Subcutaneous abdominal adipose tissue (tissue), 5 donors: ENCODE results near the gene PNLIPRP3.
"Not testable (repeated sequence)": the region's sequence is repeated elsewhere in the genome, so short reads cannot be mapped to it uniquely, and the experiment has no call there.

Experiments
- H3K27ac ChIP-seq: one replicate; pipeline ENCODE4 v1.7.0; 2013; ENCODE audit warnings: low read depth, mild to moderate bottlenecking, inconsistent platforms, low read length, moderate library complexity
- H3K27me3 ChIP-seq, 5 donors: one replicate each; pipeline ENCODE4 v1.7.0; 2013; ENCODE audit warnings: low read length in 5 of 5, inconsistent platforms in 1 of 5; ENCODE audit not compliant: control insufficient read depth in 5 of 5, insufficient read depth in 4 of 5
- H3K36me3 ChIP-seq, 5 donors: one replicate each; pipeline ENCODE4 v1.7.0; 2013; ENCODE audit warnings: low read length in 5 of 5; ENCODE audit not compliant: control insufficient read depth in 5 of 5, insufficient read depth in 5 of 5
- H3K4me1 ChIP-seq, 5 donors: one replicate each; pipeline ENCODE4 v1.7.0; 2013; ENCODE audit warnings: low read length in 5 of 5, mild to moderate bottlenecking in 3 of 5, moderate library complexity in 1 of 5; ENCODE audit not compliant: control insufficient read depth in 5 of 5, insufficient read depth in 5 of 5
- H3K4me3 ChIP-seq, 5 donors: one replicate each; pipeline ENCODE4 v1.7.0; 2013; ENCODE audit warnings: low read length in 5 of 5, low read depth in 1 of 5
- H3K9ac ChIP-seq, 5 donors: one replicate each; pipeline ENCODE4 v1.7.0; 2013; ENCODE audit warnings: low read length in 5 of 5, mild to moderate bottlenecking in 4 of 5, moderate library complexity in 3 of 5
- H3K9me3 ChIP-seq, 5 donors: one replicate each; pipeline ENCODE4 v1.7.0; 2013; ENCODE audit warnings: low read length in 5 of 5; ENCODE audit not compliant: control insufficient read depth in 5 of 5
- donor health status: healthy.
- donor health status: healthy.
- donor health status: healthy.
- donor health status: healthy.
- donor health status: healthy.

Gene PNLIPRP3

DNA sequence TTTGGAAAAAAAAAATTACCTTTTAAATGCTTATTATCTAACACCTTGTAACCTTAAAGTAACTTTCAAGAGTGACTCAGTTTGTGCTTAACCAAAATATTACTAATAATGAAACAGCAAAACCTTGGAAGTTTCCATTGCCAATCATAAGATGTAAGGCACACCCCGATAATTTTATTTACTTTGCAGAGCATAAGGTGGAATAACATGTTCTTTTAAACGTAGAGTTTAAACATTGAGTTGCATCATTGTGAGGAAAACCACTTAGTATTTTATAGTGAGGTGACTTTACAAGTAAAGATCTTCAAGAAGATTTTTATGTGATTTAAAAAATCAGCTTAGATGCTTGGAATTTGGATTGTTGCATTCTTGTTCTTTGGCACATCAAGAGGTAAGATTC lies at the start of gene PNLIPRP3:
TSS of gene PNLIPRP3 (plus strand) at position 177 of the 400 bp plus-strand sequence. CDS start at position 343, 166 bp downstream.
- Histone ChIP-seq H3K4me1 (peaks cover 0 to 18% (median 4%) of the 10 kb centered on the region in 5 donors), H3K27ac (no peak within 1 kb of the TSS), H3K9me3 (no peaks in the 10 kb centered on the region), H3K36me3 (no peaks in the 10 kb centered on the region), H3K27me3 (no peaks in the 10 kb centered on the region), H3K4me3 (no peak within 1 kb of the TSS), H3K9ac (no peak within 1 kb of the TSS)

DNA sequence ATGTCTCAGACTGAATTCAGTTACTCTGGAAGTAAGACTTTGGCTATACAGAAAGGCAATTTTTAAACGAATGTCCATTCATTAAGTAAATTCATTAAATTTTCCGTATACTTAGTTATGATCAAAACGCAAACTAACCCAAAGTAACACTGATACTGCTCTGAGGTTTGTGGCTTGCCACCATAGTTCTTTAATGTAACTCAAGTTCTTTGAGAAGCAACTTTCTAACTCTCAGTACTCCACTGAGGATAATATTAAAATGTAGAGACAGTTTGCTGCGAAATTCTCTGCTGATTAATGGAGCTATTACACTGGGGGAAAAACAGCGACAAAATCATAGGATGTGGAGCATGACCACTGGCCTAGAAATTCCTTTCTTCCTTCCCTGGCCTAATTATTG lies 45.4 kb upstream of the PNLIPRP3 start:
- H3K36me3 ChIP-seq = no peaks in the 10 kb centered on the region
- no peak overlapping the region for H3K27ac ChIP-seq
- H3K4me1 ChIP-seq = no peaks in the 10 kb centered on the region
- no peak overlapping the region for H3K9ac ChIP-seq
- no peaks in the 10 kb centered on the region for H3K9me3 ChIP-seq
- H3K27me3 ChIP-seq = no peaks in the 10 kb centered on the region
- no peak overlapping the region for H3K4me3 ChIP-seq

DNA sequence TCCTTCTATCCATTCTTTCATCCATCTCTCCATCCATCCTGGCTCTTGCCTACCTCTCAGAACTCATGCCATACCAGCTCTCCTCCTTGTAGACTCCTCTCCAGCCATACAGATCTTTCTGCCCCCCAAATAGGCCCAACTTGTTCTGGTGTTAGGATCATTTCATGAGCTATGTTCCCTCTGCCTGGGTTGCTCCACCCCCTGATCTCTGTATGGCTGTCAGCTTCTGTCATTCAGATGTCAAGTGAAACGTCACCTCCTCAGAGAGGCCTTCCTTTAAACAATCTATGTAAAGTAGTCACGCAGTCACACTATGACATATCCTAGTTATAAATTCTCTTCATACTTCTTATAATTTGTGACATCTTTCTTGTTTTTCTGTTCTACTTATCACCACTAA lies 42.3 kb upstream of the PNLIPRP3 start:
- Histone ChIP-seq H3K27me3 (no peaks in the 10 kb centered on the region), H3K27ac (no peak overlapping the region), H3K36me3 (no peaks in the 10 kb centered on the region)

DNA sequence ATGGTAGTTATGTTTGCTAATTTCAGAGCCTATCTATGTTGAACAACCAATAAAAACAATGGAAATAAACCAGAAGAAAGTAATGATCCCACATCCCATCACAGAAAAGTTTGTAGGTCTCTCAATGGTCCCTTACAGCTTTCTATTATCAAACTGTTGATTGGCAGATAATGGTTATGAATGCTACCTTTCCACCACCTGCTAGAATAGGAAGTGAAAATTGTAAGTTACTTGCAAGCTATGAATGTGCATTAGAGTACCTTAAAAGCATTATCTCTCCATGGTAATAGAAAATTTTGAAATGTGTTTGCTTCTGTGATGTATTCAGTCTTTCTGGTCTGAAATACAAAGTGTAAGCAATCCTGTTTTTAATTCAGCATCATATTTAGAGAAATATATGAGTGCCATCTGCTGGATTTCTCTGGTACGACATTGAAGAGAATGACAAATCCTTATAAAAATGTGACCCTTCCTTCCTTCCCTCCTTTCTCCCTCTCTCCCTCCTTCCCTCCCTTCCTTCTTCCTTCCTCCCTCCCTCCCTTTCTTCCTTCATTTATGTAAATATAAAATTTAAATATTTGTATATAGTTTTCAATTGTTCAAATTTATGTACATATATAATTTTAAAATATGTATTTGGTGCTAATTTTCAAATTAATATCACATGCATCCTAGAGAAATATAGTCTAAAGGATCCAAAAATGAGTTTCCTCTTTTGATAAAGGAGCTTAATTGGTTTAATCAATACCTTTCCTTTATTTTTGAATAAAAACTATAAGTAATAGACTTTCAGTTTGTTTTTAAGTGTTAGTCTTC lies 41.4 kb upstream of the PNLIPRP3 start:
- Histone ChIP-seq H3K27me3 (no peaks in the 10 kb centered on the region), H3K4me1 (no peaks in the 10 kb centered on the region)

More for the DNA sequence above, 42.3 kb upstream of the PNLIPRP3 start:
- Histone ChIP-seq H3K9ac (no peak overlapping the region), H3K9me3 (no peaks in the 10 kb centered on the region), H3K4me1 (no peaks in the 10 kb centered on the region), H3K4me3 (no peak overlapping the region)

DNA sequence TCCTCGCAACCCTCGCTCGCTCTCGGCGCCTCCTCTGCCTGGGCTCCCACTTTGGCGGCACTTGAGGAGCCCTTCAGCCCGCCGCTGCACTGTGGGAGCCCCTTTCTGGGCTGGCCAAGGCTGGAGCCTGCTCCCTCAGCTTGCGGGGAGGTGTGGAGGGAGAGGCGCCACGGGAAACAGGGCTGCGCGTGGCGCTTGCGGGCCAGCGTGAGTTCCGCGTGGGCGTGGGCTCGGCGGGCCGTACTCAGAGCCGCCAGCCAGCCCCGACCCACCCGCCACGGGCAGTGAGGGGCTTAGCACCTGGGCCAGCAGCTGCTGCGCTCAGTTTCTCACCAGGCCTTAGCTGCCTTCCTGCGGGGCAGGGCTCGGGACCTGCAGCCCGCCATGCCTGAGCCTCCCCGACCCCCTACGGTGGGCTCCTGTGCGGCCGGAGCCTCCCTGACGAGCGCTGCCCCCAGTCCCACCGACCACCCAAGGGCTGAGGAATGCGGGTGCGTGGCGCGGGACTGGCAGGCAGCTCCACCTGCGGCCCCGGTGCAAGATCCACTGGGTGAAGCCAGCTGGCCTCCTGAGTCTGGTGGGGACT lies 34.3 kb upstream of the PNLIPRP3 start:
- H3K4me1 ChIP-seq, H3K4me3 ChIP-seq, H3K27me3 ChIP-seq, H3K36me3 ChIP-seq, H3K9ac ChIP-seq, H3K9me3 ChIP-seq, H3K27ac ChIP-seq: not testable (repeated sequence)

More for the DNA sequence above, 41.4 kb upstream of the PNLIPRP3 start:
- Histone ChIP-seq H3K9me3 (no peaks in the 10 kb centered on the region), H3K9ac (no peak overlapping the region), H3K27ac (no peak overlapping the region), H3K4me3 (no peak overlapping the region), H3K36me3 (no peaks in the 10 kb centered on the region)

DNA sequence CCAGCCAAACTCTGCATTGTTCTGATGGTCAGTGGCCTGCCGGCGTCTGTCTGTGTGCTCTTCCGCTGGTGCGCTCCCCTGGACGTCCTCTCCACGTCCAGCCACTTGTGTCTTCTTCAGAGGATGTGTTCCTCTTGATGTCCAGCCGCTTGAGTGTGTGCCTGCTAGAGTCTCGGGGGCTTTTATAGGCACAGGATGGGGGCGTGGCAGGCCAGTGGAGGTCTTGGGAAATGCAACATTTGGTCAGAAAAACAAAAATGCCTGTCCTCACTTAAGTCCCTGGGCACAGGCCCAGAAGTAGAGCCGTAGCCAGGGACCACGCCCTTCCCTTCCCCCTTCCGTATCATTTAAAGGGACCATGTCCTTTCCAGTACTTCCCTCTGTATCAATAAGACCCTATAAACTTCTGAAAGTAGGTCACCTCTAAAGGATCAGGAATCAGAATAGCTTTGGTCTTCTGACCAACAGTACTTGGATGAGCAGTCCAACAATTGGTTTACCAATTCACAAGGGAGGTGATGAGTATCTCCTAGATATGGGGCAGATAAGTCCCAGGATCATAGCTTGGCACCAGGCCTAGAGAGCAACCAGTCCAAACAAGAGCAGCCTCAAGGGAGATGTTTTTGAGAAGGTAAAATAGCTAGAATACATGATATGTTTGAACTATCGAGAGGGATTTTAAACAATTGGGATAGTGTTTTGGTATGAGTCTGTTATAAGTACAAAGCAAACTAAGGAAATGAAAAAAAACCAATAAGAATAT lies 32.2 kb upstream of the PNLIPRP3 start:
- Histone ChIP-seq H3K9me3 (peaks cover 0 to 3% (median 0%) of the 10 kb centered on the region in 5 donors), H3K36me3 (no peaks in the 10 kb centered on the region), H3K4me1 (peaks cover 0 to 4% (median 0%) of the 10 kb centered on the region in 5 donors), H3K9ac (no peak overlapping the region), H3K4me3 (no peak overlapping the region), H3K27me3 (no peaks in the 10 kb centered on the region), H3K27ac (no peak overlapping the region)

DNA sequence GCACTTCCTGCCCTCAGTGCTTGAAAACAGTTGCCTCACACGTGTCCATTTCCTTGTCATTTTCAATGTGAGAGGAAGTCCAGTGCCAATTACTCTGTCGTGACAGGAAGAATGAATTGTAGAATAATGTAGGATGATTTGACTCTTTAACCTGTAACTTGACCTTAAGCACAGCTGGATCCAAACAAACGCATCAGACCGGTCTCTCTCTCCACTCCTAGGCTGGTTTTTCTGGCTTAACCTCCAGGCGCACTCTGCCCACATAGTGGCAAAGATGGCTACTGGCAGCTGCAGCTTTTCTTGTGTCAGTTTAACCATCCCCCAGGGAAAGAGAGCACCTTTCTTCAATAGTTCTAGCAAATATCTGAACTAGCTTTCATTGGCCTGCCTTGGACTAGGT lies 29.4 kb upstream of the PNLIPRP3 start:
- Histone ChIP-seq H3K4me1 (peaks cover 0 to 4% (median 0%) of the 10 kb centered on the region in 5 donors), H3K4me3 (no peak overlapping the region), H3K36me3 (no peaks in the 10 kb centered on the region), H3K27ac (no peak overlapping the region), H3K27me3 (no peaks in the 10 kb centered on the region), H3K9ac (no peak overlapping the region), H3K9me3 (peaks cover 0 to 3% (median 0%) of the 10 kb centered on the region in 5 donors)

DNA sequence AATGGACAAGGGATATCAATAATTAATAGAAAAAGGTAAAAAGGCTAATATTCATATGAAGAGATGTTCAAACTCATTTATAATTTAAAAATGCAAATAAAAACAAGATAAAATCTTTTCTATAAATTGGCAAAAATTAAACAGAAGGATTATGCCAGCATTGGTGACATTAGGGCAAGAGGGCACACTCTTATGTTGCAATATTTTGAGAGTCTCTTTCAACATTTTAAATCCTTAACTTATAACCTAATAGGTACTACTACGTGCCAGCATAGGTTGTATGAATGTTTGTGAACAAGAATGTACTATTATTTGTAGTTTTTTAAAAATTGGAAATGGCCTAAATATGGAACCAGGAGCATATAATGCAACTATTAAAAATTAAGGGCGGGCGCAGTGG lies 24.8 kb upstream of the PNLIPRP3 start:
- Histone ChIP-seq H3K27me3 (no peaks in the 10 kb centered on the region), H3K9me3 (no peaks in the 10 kb centered on the region), H3K9ac (no peak overlapping the region), H3K4me3 (no peak overlapping the region), H3K4me1 (no peaks in the 10 kb centered on the region), H3K36me3 (no peaks in the 10 kb centered on the region), H3K27ac (no peak overlapping the region)

DNA sequence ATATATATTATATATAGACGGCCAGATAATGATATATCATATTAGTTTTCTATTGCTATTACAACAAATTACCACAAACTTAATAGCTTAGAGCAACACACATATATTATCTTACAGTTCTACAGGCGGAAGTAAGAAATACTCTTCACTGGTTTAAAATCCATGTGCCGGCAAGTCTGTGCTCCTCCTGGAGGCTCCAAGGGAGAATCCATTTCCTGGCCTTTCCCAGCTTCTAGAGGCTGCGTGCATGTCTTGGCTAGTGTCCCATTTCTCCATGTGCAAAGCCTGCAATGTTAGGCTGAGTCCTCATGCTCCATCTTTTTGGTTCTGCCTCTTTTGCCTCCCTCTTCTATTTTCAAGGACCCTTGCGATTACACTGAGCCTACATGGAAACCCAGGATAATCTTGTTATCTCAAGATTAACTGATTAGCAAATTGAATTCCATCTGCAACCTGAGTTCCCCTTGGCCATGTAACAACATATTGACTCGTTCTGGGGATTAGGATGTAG lies 23.9 kb upstream of the PNLIPRP3 start:
- Histone ChIP-seq H3K4me3 (no peak overlapping the region), H3K36me3 (no peaks in the 10 kb centered on the region), H3K27ac (no peak overlapping the region), H3K27me3 (no peaks in the 10 kb centered on the region), H3K9me3 (no peaks in the 10 kb centered on the region), H3K9ac (no peak overlapping the region), H3K4me1 (no peaks in the 10 kb centered on the region)

DNA sequence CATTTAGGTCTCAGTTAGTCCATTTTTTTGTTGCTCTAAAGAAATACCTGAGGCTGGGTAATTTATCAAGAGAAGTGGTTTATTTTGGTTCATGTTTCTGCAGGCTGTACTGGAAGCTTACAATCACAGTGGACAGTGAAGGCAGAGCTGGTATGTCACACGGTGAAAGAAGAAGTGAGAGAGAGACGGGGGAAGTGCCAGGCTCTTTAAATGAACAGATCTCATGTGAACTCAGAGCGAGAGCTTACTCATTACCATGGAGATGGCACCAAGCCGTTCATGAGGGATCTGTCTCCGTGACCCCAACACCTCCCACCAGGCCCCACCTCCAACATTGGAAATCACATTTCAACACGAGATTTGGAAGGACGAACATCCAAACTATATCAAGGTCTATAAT lies 18.9 kb upstream of the PNLIPRP3 start:
- Histone ChIP-seq H3K27me3 (no peaks in the 10 kb centered on the region), H3K9me3 (no peaks in the 10 kb centered on the region), H3K9ac (no peak overlapping the region), H3K4me3 (no peak overlapping the region), H3K4me1 (no peaks in the 10 kb centered on the region), H3K27ac (no peak overlapping the region), H3K36me3 (no peaks in the 10 kb centered on the region)
